DMS53 treated with DMSO at 0.1 percent for 48 hours (cell line): ENCODE data around the gene CPED1.

ENCODE experiments used
- DNase-seq: peaks from one replicate; lab custom pipeline; 2025; ENCODE audit not compliant: unreplicated experiment; lab: John Stamatoyannopoulos, UW

The CPED1 gene

DNA sequence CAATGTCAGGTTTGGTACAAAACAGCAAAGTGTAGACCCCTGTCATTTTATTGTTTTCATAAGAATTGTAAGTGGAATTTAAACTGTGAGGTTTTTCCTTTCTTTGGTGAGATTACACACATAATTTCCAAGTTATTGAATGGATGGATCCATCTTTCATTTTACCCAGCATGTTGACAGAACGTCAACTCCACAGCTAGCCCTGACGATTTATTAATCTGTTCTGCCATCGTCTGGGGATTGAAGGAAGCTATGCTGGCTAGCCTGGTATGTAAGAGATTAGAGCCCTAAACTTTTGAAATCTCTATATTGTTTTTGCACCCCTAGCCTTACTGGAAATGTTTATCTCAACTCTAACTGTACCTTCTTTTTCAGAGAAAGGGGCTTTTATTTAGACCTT, 348.9 kb downstream of the CPED1 start:
- no peak for DNase-seq

DNA sequence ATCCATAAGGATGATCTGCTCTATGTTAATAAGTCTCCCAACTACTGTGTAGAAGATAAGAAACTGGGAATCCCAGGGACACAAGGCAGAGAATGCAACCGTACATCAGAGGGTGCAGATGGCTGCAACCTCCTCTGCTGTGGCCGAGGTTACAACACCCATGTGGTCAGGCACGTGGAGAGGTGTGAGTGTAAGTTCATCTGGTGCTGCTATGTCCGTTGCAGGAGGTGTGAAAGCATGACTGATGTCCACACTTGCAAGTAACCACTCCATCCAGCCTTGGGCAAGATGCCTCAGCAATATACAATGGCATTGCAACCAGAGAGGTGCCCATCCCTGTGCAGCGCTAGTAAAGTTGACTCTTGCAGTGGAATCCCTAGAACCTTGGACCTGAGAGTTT, 350.6 kb downstream of the CPED1 start:
- no peak for DNase-seq

DNA sequence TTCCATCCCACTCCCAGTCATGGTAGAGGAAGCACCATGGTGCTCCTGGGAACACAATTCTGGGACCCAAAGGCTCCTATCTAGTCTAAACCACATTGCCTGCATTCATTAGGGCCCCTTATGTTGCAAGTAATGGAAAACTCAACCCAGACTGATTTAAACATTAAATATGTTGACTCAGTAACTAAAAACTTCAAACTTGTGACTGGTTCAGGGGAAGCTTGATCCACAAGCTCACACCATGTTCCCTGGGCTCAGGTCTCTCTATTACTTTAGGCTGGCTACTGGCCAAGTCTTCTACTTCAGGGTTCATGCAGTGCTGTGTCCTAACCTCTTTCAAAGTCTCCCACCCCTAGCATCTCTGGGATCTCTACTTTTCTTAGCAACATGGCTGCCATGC, 353.4 kb downstream of the CPED1 start:
- no peak for DNase-seq

DNA sequence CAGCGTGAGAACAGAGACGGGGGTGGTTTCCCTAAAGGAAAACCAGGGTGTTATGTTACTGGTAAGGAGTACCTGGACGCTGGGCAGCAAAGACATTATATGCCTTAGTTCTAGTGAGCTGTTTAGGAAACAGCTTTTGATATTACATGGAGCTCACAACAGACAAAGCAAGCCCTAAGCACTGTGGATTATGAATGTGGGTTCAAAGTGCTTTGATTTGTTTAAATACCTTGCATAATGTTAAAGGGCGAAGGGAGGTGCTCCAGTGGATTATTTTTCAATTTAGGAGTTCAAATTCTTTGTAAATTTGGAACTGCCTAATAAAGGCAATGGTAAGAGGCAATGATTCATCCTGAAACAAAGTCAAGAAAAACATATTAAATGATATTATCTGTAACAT, 354.1 kb downstream of the CPED1 start:
- no peak for DNase-seq

DNA sequence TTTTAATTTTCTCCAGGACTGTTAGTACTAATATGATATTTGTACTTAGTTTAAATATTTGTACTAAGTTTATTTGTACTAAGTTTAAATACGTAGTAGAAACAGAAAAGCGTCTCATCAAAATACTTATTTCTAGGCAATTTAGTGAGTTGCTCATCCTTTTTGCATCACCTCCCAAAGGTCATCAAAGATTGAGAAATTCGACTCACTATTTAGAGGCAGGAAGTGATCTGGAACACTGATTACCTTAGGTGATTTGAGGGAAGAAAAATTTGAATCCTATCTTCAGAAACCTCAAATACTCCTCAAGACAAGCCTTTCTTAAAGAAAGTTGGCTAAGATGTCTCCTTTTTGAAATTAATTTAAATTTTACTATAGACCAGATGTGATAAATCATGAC, 354.8 kb downstream of the CPED1 start:
- DNase-seq = no peak

DNA sequence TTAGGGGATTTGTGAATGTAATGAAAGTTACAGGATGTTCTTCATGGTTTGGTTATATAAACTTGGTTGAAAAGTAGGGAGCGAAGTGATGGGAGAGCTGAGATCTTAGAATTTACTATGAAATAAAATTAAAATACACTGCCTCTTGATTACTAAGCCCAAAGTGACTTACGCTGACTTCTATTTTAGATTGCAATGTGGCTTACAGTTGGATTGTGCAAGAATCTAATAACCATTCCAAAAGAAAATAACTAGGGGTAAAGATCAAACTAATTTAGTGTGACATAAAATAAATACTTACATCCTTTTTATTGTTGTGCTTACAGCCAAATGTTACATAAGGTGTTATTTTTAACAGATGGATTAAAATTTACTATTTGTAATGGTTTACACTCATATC, 355.6 kb downstream of the CPED1 start:
- no peak for DNase-seq

DNA sequence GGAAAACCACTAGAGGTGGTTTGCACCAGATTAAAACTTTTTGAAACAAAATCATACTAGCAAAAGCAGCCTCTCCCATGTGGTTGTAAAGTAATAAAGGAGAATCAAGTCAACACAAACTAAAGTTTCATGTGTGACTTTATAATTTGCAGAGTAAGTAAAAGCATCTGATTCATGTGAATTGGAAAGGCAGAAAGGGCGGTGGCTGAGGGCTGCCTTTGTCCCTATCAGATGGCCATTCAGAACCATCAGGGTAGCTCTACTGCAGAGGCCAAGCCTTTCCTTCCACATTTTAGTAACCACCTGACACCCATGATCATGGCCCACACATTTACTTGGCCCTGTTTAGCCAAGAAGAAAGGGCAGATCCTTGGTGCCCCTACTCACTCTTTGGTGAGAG, 356.0 kb downstream of the CPED1 start:
- DNase-seq = no peak
